HT-29 (cell line): Measurements from ENCODE around the gene NOD1. TPM values are rescaled to one million over a fixed set of nuclear protein-coding genes. Genes with fewer than 3 reads are reported as not detected.
"Not testable (repeated sequence)": the region's sequence is repeated elsewhere in the genome, so short reads cannot be mapped to it uniquely, and the experiment has no call there.

Experiments
- DNase-seq: peaks from one replicate; pipeline ENCODE4 v3.0.0-alpha.2; 2015; ENCODE audit warnings: low spot score
- total RNA-seq: library from RNA; depleted of rRNA; stranded (reverse); fragments of >200 nt; shearing (Covaris generic); gene quantifications from 2 replicates; pipeline ENCODE4 v1.2.3, GENCODE V29; 2014

NOD1 gene
- total RNA-seq, 1 experiment from 2014 or later = 6.2 TPM

DNA sequence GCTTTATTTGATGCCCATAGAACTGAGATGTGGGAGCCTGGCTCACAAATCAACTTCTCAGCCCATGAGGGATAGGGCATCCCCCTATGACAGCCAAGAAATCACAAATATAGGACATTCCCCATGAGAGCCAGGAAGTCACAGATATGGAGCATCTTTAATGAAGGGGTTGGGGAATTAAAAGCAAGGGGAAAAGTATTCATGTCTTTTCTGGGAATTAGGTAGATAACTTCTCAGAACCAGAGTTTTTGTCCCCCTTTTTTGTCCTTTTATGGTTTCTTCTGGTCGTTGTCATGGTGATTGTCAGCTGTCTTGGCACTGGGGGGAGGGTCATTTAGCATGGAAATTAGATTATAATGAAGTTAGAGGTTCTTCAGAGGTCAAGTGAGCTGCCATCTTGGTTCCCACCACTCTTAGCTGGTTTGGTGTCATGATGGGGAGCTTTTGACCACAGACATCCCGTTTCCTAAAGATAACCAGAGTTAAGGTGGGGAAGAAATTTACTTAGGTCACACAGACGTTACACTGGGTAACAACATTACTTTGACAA lies 56.9 kb downstream of the NOD1 start:
- DNase-seq = no peak

DNA sequence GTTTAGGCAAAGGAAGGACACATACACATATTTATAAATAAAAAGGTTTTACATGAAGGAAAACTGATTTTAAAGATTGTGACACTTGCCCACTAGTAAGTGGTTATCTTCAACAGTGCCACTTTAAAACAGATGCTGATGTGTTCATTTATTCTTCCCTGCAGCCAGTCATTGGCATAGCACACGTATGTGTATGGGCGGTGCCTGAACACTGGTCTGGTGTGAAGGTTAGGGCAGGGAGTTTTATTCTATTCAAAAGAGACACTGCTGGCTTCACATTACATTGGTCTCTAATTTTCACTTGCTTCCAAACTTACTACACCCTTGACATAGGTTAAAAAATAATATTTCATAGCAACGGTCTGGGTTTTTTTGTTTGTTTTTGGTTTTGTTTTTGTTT lies 57.9 kb downstream of the NOD1 start:
- no peak for DNase-seq

DNA sequence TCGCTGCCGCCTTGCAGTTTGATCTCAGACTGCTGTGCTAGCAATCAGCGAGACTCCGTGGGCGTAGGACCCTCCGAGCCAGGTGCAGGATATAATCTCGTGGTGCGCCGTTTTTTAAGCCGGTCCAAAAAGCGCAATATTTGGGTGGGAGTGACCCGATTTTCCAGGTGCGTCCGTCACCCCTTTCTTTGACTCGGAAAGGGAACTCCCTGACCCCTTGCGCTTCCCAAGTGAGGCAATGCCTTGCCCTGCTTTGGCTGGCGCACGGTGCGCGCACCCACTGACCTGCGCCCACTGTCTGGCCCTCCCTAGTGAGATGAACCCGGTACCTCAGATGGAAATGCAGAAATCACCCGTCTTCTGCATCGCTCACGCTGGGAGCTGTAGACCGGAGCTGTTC lies 58.5 kb downstream of the NOD1 start:
- not testable (repeated sequence) for DNase-seq

DNA sequence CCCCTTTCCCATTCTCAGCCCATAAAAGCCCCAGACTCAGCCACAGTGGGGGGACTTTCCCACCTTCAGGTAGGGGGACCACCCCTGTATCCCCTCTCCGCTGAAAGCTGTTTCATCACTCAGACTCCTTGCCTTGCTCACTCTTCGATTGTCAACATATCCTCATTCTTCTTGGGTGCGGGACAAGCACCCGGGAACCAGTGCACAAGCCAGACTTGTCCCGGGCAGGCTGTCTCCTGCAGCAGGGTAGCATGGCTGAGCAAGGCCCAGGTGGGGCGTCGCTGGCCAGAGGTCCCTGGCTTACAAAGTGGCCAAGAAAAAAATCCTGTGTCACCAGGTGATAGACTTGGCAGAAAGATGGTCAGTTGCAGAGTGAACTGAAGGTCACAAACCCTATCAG lies 64.7 kb downstream of the NOD1 start:
- DNase-seq = no peak

DNA sequence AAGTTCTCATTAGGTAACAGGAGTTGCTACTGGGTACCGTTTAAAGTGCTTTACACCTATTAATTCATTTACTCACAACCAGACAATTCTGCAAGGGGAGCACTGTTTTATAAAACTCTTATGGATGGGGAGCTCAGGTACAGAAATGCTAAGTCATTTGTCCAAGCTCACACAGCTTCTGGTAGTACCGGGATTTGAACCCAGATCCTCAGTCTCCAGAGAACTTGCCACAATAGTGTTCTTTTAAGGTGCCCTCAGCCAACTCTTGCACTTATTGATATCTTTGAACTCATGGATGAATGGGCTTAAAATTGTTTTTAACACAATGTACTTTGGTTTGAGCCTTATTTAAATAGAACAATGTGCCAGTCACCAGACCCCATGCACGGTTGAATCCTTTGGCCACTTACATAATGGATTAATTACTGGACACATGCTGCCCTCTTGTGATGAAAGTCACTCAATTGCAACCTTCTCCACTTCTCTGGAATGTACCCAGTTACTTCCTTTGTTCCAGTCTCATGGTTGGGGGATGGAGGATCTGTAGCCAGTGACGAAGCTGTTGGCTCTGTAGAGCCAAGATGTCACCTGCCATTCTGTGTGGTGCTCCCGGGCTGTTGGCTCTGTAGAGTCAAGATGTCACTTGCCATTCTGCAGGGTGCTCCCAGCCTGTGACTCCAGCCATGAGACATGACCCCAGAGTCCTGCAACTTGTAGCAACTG lies 65.6 kb downstream of the NOD1 start:
- DNase-seq = peak; percentile 94

DNA sequence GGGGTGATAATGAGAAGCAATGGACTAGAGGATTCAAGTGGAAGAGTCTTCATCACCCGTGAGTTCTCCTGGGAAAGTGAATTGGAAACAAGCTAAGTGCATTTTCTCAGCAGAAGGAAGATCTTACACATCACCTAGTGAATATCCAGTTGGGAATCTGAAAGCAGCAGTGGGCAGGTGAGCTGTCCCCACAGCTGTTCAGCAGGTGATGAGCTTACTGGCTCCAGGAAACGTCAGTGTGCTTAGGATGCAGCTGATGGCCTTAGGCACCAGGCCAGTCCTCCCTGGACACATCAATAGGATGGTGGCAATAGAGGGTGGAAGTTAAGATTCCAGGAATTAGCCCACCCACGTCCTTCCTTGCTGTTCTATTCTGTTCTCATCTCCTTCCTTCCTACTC lies 66.7 kb downstream of the NOD1 start:
- DNase-seq = no peak

DNA sequence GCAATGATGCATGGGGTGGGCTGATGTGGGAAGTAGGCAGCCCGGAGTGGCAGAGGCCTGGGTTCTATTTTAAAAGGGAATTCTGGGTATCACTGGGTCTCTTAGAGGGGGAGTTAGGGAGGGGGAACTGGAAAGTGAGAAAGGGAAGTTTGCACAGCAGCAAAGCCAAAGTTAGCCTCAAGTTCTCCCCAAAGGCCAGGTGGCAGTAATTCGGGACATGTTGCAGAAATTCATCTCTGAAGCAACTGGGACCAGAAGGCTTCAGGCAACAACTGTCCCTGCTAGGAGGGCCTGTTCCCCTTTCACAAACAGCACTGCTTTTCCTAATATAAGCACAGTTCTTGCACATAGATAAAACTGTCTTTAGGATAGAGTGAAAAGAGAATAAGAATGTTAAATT lies 67.4 kb downstream of the NOD1 start:
- no peak for DNase-seq

DNA sequence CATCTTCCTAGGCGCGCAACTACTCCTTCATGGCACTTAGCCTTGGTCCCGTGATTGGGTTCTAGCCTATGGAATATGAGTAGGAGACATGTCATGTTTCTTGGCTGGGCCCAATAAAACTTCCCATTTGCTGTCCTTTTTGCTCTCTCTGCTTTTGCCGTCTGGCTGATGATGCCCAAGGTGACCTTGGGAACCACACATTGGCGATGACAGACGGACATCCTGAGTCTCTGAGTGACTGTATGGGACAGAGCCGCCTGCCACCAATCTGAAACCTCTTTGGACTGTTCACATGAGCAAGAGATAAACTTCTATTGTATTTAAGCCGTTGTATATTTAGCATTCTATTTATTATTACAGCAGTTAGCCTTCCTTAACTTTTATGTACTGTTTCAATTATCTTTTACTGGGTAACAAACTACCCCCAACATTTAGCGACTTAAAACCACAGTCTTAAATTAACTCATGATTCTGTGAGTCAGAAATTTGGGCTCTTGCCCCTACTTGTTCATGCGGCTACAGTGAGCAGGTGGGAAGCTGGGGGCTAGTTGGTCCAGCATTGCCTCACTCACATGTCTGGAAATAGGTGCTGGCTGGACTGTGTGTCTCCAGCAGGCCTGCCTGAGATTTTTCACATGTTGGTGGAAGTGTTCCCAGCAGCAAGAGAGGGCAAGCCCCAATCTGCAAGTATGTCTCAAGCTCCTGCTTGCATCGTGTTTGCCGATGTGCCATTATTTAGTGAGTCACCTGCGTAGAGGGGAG lies 71.7 kb downstream of the NOD1 start:
- no peak for DNase-seq

DNA sequence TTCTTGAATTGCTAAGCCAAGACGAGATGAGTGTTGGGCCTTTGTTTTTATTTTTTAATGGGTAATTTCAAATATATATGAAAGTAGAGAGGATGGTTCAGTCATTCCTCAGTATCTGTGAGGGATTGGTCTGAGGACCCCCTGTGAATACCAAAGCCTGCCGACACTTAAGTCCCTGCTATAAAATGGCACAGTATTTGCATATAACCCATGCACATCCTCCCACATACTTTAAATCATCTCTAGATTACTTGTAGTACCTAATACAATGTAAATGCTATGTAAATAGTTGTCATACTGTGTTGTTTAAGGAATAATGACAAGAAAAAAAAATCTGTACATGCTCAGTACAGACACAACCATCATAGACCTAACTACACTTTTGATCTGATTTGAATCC lies 73.4 kb downstream of the NOD1 start:
- DNase-seq = no peak

DNA sequence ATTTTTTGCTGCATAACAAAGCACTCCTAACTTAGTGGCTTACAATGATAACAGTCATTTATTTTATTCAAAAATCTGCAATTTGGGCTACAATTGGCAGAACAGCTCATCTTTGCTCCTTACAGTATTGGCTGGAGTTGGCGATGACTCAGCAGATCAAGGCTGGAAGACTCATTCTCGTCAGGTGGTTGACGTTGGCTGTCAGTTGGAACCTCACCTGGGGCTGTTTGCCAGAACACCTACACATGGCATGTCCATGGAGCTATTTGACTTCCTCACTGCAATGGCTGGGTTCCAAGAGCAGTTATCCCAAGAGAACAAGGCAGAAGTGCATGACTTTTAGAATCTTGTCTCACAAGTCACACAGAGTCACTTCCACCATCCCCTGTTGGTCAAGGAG lies 75.1 kb downstream of the NOD1 start:
- DNase-seq = no peak

DNA sequence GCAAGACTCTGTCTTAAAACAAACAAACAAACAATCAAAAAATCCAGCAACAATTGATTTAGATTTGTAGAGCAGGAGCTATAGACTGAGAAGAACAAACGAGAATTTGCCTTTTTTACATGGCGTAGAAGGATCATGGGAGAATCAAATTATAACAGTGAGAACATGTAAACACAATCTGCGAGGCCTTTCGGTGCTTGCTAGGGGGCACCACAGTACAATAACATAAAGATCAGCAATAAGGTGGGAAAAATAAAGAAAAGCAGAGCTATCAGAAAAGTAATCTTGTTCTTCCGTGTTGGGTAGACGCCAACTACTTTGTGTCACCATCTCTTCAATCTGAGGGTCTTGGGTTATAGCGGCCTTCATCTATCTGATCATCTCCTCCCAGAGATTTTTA lies 82.2 kb downstream of the NOD1 start:
- DNase-seq = peak; percentile 40

DNA sequence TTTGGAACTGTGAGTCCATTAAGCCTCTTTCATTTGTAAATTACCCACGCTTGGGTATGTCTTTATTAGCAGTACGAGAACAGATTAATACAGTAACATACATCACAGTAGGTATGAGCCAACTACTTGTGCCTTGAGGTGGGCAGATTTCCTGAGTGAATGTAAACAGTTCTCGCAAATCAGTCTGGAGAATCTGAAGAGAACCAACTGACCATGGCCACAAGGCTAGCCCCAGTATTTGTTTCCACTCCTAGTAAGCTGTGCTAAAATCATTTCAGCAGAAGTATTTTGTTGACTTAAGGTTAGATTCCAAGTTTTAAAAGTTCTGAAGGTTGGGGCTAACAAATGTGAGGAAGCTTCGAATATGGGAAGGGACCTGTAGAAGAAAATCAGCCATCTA lies 82.9 kb downstream of the NOD1 start:
- DNase-seq = no peak

DNA sequence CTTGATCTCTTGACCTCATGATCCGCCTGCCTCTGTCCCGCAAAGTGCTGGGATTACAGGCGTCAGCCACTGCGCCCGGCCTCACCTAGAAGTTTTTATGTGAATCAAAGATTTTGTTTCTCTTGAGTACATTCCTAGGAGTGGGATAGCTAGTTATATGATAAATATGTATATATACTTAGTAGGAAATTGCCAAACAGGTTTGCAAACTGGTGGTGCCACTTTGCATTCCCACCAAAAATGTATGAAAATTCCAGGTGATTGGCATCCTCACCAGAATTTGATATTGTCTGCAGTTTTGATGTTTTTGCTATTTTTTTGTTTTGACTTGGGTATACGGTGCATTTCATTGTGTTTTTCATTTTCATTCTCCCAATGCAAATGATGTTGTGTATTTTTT lies 86.8 kb downstream of the NOD1 start:
- no peak for DNase-seq

DNA sequence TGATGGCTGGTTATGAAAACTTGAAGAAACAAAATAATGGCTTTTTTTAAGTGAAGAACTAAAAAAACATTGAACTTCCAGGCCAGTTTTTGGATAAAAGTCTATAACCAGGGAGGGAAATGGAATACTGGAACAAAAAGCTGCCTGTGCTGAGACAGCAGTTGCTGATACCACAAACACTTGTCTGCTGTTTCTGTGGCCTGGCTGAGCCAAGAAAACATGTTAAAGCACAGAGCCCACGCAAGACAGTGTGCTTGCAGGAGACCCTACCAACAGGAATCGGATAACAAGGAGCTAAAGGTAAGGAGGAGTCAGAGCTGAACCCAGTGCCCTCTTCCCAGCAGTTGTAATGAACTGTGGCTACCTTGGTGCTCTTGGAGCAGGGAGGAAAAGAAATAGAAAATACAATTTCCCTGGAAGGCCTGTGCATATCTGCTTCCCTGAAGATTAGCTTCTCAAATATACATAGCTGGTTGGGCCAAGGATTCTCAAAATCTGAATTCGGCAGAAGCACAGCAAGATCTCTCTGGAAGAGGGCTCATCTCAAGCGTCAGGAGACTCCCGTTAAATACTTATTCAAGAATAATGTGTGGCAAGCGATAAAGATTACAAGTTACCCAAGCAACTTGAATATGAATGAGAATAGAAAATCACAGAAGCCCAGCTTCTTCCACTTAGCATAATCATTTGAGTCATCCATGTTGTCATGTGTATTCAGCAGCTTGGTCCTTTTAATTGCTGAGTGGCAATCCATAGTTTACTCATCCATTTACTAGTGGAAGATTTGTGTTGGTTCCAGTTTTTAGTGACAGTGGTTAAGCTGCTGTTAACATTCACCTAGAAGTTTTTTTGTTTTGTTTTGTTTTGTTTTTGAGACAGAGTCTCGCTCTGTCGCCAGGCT lies 87.6 kb downstream of the NOD1 start:
- no peak for DNase-seq

DNA sequence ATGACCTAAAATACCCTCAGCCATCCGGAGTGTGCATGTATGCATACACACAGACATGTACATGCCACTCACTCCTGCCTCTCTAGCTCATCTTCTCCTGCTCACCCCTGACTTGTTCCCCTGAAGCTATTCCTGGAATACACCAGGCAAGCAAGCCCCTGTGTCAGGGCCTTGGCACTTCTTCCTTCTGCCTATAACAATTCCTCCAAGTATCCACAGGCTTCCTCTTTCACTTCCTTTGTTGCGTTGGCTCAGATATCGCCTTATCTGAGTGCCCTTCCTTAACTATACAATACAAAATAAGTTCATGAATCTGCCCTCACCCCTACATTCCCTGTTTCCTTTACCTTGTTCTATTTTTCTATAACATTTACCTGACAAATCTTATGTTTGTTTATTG lies 88.8 kb downstream of the NOD1 start:
- no peak for DNase-seq

DNA sequence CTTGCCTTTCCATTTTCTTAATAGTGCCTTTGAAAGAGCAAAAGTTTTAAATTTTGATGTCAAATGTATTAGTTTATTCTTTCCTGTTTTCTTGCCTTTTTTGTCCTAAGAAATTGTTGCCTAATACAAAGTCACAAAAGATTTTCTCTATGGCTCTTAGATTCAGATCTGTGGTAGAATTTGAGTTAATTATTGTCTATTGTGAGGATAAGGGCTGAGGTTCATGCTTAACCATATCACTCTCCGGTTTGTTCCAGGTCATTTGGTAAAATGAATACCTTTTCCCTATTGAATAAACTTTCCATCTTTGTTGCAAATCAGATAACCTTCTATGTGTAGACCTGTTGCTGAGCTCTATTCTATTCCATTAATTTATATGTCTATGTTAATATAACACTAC lies 96.0 kb downstream of the NOD1 start:
- DNase-seq = no peak

DNA sequence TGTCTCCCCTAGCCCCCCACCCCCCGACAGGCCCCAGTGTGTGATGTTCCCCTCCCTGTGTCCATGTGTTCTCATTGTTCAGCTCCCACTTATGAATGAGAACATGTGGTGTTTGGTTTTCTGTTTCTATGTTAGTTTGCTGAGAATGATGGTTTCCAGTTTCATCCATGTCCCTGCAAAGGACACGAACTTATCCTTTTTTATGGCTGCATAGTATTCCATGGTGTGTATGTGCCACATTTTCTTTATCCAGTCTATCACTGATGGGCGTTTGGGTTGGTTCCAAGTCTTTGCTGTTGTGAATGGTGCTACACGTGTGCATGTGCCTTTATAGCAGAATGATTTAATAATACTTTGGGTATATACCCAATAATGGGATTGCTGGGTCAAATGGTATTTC lies 97.8 kb downstream of the NOD1 start:
- not testable (repeated sequence) for DNase-seq

DNA sequence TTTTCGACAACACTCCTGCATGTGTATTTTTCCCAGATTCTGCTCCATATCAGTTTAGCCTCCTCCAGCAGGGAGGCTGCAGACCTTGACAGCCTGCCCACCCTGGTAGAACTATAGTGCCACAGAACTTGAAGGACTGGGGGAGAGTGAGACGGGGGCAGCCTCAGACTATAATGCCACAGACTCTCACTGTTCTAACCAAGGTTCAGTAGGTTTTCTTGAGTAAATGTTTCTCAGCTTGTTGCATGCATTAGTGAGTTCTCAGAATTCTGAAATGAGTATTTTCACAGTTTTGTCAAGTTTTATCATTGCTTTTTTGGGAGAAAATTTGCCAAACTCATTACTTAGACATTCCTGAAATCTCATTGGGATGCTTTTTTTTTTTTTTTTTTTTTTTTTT lies 98.3 kb downstream of the NOD1 start:
- DNase-seq = no peak

DNA sequence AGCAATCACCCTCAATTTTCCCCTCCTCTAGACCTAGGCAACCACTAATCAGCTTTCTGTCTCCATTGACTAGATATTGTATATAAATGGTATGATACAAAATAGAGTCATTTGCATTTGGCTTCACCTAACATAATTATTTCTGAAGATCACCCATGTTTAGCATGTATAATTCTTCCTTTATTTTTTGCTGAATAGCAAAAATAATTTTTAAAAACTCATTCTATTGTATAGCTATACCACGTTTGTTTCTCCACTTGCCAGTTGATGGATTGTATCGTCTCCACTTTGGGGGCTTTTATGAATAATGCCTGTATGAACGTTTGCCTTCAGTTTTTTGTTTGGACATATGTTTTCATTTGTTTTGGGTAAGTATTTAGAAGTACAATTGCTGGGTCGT lies 98.8 kb downstream of the NOD1 start:
- no peak for DNase-seq

DNA sequence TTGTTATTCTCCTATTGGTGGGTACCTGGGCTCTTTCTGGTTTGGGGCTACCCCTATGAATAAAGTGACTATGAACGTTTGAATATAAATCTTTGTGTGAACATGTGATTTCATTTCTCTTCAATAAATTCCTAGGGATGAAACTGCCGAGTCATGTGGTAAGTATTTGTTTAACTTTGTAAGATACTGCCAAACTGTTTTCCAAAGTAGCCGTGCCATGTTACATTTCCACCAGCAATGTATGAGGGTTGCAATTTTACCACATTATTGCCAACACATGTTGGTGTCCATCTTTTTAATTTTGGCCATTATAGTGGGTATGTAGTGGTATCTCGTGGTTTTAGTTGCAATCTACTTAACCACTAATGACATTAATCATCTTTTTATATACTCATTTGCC lies 99.5 kb downstream of the NOD1 start:
- DNase-seq = no peak

DNA sequence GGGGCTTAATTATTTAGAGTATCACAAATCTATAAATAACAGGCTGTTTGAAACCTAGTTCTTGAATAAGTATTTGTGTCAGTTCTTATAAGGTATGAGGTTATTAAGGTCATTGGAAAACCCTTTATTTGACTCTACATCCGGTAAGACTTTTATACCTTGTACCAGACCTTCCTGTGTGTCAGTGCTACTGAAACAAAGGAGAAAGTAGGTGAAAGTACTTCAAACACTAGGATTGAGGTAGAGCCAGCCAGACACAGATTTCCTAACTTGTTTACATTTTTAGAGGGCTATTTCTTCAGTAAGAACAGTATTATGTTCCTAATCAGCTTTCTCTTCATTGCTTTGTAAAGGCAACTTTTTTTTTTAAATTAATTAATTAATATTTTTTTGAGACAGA lies 100.3 kb downstream of the NOD1 start:
- no peak for DNase-seq
